GM13977 (cell line): ENCODE measurements around the gene ZNF614.
A peak's percentile ranks its signal among the peaks of the same experiment; 100 is the strongest.
"Not testable (repeated sequence)": the region's sequence is repeated elsewhere in the genome, so short reads cannot be mapped to it uniquely, and the experiment has no call there.

Experiments used
- DNase-seq: peaks from one replicate; pipeline ENCODE4 v3.0.0; 2012; ENCODE audit warnings: low spot score
- in situ Hi-C: fragments of 300-500 bp; cut with MboI; formaldehyde crosslinking; loops from one replicate; pipeline ENCODE4 v1.12.0; 2022; ENCODE audit warnings: low sequenced_read_pairs, low pct_unique_long_range_greater_than_20kb, mixed read lengths, inconsistent platforms; ENCODE audit not compliant: unreplicated experiment
- TF ChIP-seq, protein P1 (sequence below): IDR thresholded peaks from 2 replicates; pipeline ENCODE4 v1.5.1; 2012; ENCODE audit warnings: mild to moderate bottlenecking, control low read depth; ENCODE audit not compliant: insufficient read depth; ENCODE audit errors: extremely low read depth, missing control alignments

Gene ZNF614

DNA sequence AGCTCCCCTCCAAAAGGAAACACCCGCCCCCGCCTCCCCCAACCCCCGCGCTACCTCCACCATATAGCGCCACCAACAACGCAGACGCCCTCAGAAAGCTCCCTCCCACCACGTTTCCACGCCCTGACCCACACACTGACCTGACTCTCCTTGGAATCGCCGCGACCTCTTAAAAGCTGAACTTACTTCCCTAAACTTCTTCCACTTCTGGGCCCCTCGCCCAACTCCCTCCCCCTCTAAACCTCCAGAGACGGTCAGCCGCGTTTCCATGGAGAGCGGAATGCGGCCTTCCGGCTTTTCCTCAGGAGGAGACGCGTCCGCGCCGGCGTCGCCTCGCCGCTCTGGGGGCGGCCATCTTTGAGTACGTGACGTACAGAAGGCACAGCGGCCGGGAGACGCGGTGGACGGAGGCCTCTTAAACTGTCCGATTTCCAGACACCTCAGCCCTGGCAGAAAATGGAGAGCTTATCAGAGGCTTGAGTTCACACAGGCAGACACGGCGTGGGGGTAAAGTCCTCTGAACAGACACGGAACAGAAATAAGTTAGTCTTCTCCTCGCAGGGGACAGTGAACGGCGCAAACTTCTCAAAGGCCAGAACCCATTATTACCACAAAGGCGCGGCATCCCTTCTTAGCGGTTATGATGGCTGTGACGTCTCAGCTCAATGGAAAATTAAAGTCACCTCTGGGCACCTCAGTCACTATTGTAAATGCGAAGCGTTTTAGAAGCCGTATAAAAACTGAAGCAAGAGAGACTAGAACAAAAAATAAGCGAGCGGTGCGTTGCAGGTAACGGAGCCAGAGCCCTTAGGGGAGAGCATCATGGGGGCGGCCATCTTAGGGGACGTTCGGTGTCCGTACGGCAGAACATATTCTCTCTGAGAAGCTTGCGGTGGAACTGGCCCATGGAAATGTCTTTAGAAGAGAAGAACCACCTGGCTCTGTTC is 20.6 kb upstream of the ZNF614 start, which contains the start of gene ZNF432:
ZNF432 (minus strand) TSS at position 284 of the 947 bp plus-strand sequence. CDS start 1,970 bp downstream, outside the sequence.
- in situ Hi-C loops: no loop called here
- peak; percentile 83 for DNase-seq

DNA sequence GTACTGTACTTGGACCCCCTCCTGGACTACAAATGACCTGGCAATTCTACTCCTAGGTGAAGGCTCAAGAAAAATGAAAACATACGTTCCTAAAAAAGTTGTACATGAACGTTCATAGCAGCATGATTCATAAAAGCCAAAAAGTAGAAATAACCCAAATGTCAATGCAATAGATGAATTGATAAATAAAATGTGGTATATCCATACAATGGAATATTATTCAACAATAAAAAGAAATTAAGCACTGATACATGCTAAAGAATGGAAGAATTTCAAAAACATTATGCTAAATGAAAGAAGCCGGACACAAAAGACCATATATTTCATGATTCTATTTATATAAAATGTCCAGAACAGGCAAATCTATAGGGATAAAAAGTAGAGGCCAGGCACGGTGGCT is 11.0 kb upstream of the ZNF614 start:
- in situ Hi-C loops: no loop called here
- DNase-seq: no peak
- TF ChIP-seq, protein P1, sequence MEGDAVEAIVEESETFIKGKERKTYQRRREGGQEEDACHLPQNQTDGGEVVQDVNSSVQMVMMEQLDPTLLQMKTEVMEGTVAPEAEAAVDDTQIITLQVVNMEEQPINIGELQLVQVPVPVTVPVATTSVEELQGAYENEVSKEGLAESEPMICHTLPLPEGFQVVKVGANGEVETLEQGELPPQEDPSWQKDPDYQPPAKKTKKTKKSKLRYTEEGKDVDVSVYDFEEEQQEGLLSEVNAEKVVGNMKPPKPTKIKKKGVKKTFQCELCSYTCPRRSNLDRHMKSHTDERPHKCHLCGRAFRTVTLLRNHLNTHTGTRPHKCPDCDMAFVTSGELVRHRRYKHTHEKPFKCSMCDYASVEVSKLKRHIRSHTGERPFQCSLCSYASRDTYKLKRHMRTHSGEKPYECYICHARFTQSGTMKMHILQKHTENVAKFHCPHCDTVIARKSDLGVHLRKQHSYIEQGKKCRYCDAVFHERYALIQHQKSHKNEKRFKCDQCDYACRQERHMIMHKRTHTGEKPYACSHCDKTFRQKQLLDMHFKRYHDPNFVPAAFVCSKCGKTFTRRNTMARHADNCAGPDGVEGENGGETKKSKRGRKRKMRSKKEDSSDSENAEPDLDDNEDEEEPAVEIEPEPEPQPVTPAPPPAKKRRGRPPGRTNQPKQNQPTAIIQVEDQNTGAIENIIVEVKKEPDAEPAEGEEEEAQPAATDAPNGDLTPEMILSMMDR: no peak

More for the DNA sequence above, 20.6 kb upstream of the ZNF614 start, which contains the start of gene ZNF432:
- TF ChIP-seq, protein P1: no peak

DNA sequence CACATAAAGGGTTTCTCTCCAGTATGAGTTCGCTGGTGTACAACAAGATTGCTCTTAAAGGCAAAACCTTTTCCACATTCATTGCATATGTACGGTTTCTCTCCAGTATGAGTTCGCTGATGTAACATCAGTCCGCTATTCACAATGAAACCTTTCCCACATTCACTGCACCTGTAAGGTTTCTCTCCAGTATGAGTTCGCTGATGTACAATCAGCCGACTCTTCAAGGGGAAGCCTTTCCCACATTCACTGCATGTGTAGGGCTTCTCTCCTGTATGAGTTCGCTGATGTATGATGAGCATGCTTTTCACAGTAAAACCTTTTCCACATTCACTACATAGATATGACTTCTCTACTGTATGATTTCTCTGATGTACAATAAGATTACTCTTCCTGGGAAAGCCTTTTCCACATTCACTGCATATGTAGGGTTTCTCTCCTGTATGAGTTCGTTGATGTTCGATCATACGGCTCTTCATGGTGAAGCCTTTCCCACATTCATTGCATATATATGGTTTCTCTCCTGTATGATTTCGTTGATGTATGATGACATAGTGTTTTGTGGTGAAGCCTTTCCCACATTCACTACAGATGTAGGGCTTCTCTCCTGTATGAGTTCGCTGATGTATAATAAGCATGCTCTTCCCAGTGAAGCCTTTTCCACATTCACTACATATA is 6.0 kb upstream of the ZNF614 start:
- in situ Hi-C loops: no loop called here
- TF ChIP-seq, protein P1: no peak
- DNase-seq: no peak

DNA sequence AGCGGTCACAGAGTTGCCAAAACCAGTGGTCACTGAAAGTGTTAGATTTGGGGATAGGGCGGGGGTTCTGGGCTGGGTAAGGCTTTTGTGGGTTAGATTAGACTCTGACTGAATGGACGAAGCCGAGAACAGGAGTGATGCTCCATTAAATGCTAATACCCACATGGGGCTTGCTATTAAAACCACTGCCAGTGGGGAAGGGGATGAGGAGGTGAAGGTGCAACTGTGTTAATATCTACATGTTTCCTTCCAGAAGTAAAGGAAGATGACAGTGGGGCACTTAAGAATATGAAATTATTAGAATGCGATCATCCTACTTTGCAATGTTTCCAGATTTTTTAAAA is 573 bp upstream of the ZNF614 start:
- peak; percentile 40 for DNase-seq
- TF ChIP-seq, protein P1: no peak
- in situ Hi-C loops: no loop called here

DNA sequence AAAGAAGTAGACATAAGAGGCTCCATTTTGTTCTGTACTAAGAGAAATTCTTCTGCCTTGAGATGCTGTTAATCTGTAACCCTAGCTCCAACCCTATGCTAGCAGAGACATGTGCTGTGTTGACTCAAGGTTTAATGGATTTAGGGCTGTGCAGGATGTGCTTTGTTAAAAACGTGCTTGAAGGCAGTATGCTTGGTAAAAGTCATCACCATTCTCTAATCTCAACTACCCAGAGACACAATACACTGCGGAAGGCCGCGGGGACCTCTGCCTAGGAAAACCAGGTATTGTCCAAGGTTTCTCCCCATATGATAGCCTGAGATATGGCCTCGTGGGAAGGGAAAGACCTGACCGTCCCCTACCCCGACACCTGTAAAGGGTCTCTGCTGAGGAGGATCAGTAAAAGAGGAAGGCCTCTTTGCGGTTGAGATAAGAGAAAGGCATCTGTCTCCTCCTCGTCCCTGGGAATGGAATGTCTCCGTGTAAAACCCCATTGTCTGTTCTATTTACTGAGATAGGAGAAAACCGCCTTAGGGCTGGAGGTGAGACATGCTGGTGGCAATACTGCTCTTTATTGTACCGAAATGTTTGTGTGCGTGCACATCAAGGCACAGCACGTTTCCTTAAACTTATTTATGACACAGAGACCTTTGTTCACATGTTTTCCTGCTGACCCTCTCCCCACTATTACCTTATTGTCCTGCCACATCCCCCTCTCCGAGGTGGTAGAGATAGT is 1.8 kb downstream of the ZNF614 start:
- DNase-seq, in situ Hi-C loops: not testable (repeated sequence)

DNA sequence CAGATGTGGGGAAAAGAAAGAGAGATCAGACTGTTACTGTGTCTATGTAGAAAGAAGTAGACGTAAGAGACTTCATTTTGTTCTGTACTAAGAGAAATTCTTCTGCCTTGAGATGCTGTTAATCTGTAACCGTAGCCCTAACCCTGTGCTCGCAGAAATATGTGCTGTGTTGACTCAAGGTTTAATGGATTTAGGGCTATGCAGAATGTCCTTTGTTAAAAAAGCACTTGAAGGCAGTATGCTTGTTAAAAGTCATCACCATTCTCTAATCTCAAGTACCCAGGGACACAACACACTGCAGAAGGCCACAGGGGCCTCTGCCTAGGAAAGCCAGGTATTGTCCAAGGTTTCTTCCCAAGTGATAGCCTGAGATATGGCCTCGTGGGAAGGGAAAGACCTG is 3.7 kb downstream of the ZNF614 start:
- in situ Hi-C loops, DNase-seq: not testable (repeated sequence)

DNA sequence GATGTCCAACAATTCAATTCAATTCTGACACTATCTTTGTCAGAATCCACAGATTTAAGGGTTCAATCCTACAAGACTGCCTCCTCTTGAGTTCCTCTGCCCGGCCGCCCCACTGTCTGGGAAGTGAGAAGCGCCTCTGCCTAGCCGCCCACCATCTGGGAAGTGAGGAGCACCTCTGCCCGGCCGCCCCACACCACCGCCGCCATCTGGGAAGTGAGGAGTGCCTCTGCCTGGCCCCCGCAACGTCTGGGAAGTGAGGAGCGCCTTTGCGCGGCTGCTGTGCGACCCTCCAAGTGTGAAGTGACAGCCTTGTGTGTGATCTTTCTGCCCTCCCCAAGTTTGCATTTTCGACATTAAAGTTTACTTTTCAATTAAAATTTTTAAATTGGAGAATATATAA is 6.0 kb downstream of the ZNF614 start:
- no peak for DNase-seq
- TF ChIP-seq, protein P1: no peak
- in situ Hi-C loops: no loop called here
